ENCODE data around the gene SPATA20.

SPATA20 gene

DNA sequence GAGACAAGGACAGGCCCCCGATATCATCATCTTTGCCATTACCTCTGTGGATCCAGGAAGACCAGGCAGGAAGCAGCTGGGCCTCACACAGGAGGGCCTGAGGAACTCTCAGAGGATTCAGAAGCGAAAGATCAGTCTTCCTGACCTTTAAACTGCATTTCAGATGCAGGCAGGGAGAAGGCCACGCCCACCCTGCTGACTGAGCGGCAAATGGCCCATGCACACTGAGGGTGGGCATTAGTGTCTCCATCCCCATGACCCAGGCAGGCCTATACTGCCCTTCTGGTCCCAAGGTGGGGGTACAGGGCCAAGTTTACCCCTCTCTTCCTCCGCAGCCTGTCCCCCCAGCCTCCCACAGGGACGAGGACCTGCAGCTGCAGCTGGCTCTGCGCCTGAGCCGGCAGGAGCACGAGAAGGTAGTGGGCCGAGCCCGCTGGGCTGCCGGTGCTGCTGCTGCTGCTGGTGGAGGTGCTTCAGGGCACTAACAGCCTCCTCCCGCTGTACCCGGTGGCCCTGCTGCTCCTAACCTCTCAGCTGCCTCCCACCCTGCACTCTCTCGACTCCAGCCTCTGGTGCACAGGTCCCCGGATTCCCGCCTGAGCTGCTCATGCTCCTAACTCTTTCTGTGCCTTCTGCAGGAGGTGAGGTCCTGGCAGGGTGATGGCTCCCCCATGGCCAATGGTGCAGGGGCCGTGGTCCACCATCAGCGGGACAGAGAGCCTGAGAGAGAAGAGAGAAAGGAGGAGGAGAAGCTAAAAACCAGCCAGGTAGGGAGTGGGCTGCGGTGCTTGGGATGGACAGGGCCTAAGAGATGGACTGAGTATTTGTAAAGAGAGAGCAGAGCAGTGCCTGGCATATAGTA, 8.2 kb upstream of the SPATA20 start:
- FAIRE-seq, result peak; percentile 5
- DNase-seq (ENCODE audit: low spot score), result no peak

- DNase-seq (ENCODE audit: low spot score), result no peak
Measured at GRCh38 chr17:50539762-50540559, 7.0 kb upstream of the SPATA20 start.

DNA sequence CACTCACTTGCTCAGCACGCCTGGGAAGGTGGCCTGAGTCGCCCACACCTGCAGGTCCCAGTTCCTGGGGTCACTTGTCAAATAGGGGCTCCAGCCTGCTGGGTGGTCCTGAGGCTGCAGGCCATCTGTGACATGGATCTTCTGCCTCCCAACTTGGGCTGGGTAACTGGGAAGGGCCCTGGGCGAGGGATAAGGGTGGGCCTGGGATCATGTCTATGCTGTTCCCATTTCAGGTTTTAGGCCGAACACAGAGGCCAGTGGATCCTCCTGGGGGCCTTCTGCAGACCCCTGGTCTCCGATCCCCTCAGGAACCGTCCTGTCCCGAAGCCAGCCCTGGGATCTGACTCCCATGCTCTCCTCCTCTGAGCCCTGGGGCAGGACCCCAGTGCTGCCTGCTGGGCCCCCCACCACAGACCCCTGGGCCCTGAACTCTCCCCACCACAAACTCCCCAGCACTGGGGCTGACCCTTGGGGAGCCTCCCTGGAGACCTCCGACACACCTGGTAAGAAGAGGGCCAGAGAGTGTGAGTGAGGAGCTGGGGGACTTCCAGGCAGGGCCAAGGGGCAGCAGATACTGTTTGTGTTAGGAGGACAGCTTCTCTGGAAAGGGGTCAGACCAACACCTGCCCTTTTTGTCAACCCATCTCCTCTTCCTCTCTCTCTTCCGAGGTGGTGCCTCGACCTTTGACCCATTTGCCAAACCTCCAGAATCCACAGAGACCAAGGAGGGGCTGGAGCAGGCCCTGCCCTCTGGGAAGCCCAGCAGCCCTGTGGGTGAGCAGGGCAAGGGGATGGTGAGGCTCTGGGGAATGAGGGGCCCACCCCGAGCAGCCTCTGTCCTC, 6.2 kb upstream of the SPATA20 start:
- no peak for DNase-seq (ENCODE audit: low spot score)
- no peak for FAIRE-seq

More at GRCh38 chr17:50539762-50540559, 7.0 kb upstream of the SPATA20 start:
- FAIRE-seq, result no peak

DNA sequence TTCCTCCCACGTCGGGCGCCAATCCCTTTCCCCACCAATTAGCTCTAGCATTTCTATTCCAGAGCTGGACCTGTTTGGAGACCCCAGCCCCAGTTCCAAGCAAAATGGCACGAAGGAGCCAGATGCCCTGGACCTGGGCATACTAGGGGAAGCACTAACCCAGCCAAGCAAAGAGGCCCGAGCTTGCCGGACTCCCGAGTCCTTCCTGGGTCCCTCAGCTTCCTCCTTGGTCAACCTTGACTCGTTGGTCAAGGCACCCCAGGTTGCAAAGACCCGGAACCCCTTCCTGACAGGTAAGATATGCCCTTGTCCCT, 5.6 kb upstream of the SPATA20 start:
- no peak for FAIRE-seq
- no peak for DNase-seq (ENCODE audit: low spot score)

DNA sequence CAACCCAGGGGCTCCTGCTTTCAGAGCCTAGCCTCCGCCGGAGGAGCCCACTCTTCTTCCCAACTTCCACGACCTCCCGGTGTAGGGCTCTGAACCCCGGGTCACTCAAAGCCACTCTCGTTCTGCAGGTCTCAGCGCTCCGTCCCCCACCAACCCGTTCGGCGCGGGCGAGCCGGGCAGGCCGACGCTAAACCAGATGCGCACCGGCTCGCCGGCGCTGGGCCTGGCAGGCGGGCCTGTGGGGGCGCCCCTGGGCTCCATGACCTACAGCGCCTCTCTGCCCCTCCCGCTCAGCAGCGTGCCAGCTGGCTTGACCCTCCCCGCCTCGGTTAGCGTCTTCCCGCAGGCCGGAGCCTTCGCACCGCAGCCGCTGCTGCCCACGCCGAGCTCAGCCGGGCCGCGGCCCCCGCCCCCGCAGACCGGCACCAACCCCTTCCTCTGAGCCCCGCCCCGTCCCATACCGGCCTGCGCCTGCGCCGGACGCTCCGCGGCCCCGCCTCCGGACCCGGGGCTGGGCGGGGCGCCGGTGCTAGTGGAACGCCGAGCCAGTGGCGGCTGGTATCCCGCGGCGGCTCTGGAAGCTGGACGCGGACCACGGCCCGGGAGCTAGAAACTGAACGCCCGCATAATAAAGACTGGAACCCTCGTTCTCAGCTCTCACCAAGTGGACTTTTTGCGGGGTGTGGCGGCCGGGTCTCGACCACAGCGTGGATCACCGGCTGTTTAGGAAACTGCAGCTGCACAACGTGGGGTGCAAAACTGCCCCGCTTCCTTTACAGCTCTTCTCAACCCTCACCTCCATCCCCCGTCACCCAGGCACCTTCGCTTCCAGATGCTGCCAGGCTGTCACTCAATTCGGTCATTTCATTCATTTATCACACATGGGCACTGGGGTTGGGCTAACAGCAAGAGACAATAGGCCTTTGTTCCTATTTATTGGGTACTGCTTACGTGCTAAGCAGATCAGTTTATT, 5.0 kb upstream of the SPATA20 start:
- DNase-seq (ENCODE audit: low spot score) (peak; percentile 97), FAIRE-seq (peak; percentile 96)

DNA sequence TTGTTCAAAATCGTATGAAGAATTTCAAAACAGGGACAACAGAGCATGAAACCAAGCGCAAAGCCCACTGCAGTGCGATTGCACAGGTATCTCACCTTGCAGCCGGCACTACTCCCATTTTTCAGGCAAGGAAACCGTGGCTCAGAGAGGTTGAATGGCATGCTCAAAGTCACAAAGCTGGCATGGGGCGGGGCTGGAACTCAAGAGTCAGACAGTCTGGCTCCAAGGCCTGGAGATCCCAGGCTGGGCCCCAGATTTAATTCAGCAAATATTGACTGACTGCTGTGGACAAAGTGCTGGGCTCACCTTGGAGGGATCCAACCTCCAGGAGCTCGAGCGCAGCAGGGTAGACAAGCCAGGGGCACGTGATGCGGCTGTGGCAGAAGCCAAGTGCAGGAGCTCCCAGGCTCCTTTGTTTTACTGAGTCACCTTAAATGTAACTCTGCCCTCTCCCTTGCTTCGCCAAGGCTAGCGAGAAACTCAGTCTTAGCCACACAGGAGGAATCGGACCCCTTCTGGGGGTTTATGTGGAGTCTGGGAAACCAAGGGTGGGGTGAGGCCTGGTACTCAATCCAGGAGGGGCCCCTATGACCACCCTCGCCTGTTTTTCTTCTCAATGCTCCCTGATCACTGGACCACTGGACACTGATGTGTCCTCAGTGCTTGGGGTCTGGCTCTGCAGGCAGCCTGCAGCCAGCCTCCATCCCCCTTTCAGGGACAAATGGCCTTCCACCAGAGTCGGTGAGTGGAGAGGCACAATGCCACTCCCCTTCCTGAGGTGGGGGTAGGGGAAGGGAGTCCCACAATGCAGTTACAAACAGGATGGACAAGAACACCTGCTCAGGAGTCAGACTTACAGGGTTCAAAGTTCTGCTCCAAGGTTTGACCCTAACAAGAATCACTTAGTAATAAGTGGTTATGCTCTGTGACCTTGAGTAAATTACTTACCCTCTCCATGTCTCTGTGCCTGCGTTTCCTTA, 3.9 kb upstream of the SPATA20 start:
- DNase-seq (ENCODE audit: low spot score) (peak; percentile 60), FAIRE-seq (no peak)

- no peak for FAIRE-seq
- DNase-seq (ENCODE audit: low spot score), result no peak
Measured at GRCh38 chr17:50544516-50544915, 2.5 kb upstream of the SPATA20 start.

DNA sequence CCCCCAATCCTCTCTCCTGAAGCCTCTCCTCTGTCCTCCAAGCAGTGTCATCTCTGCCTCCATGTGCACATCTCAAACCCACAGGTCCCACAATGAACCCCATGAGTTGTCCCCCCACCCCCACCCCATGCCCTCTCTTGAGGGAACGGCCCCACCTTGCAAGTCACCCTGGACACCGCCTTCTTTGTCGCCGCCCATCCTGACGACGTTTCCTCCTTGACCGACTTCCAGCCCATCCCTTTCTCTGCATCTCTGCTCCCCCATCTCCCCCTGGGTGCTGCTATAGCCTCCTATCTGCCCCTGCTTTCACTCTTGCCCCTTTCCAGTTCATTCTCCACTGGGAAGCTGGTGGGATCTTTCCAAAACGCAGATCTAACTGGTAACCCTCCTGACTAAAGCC, 1.7 kb upstream of the SPATA20 start:
- no peak for DNase-seq (ENCODE audit: low spot score)
- FAIRE-seq, result no peak

- FAIRE-seq, result no peak
- DNase-seq (ENCODE audit: low spot score), result no peak
Measured at GRCh38 chr17:50546701-50547034, 306 bp upstream of the SPATA20 start.

DNA sequence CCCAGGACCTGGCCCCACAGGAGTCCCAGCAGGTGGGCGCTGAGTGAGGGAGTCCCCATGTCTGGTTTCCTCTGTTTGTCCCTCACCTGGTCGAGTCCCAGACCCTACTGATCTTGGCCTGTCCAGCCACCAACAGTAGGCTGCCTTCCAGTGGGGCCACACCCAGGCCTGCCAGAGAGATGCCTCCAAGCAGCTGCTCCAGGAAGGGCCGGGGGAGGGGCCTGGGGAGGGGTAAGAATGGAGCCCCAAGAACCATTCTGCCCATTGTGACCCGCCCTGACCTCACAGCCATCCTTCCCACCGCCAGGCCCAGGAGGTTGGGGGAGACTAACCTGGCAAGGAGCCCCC, 736 bp downstream of the SPATA20 start:
- FAIRE-seq (no peak), DNase-seq (ENCODE audit: low spot score) (no peak)

- no peak for FAIRE-seq
- DNase-seq (ENCODE audit: low spot score), result no peak
Measured at GRCh38 chr17:50548831-50549230, 1.9 kb downstream of the SPATA20 start.

GRCh38 chr17:50549256-50549941, 2.4 kb downstream of the SPATA20 start:
- DNase-seq (ENCODE audit: low spot score), result no peak
- FAIRE-seq, result no peak

GRCh38 chr17:50549969-50550368, 3.0 kb downstream of the SPATA20 start:
- no peak for DNase-seq (ENCODE audit: low spot score)
- FAIRE-seq, result no peak

- peak; percentile 30 for FAIRE-seq
- peak; percentile 65 for DNase-seq (ENCODE audit: low spot score)
Measured at GRCh38 chr17:50550661-50551432, 3.9 kb downstream of the SPATA20 start.

DNA sequence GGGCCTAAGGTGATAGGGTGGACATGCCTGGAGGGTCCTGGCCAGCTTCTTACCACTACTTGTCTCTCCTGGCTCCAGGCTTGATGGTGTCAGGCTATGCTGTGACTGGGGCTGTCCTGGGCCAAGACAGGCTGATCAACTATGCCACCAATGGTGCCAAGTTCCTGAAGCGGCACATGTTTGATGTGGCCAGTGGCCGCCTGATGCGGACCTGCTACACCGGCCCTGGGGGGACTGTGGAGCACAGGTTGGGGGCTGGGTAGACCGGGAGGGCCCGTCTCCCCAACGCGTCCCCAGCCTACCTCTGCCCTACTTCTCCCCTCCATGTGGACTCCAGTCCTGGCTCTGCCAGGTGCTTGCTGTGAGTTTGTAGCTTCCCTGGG, 4.5 kb downstream of the SPATA20 start:
- DNase-seq (ENCODE audit: low spot score) (no peak), FAIRE-seq (no peak)

DNA sequence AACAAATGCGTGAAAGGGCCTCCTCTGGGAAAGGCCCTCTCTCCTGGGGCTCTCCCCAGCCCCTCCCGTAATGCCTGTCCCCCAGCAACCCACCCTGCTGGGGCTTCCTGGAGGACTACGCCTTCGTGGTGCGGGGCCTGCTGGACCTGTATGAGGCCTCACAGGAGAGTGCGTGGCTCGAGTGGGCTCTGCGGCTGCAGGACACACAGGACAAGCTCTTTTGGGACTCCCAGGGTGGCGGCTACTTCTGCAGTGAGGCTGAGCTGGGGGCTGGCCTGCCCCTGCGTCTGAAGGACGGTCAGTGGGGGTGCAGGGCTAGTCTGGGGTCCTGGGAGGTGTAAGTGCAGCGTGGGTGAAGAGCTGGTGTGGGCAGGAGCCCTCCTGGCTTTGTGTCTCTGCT, 4.9 kb downstream of the SPATA20 start:
- FAIRE-seq (no peak), DNase-seq (ENCODE audit: low spot score) (no peak)

DNA sequence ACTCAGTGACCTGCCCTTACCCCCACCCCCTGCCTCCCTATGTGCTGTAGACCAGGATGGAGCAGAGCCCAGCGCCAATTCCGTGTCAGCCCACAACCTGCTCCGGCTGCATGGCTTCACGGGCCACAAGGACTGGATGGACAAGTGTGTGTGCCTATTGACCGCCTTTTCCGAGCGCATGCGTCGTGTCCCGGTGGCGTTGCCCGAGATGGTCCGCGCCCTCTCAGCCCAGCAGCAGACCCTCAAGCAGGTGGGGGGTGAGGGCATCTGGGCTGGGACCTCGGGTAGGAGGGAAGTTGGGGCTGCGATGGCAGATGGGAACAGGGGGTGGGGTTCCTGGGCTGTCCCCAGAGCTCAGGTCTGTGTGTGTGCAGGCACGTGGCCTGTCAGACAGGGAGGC, 7.2 kb downstream of the SPATA20 start:
- DNase-seq (ENCODE audit: low spot score) (no peak), FAIRE-seq (no peak)

GRCh38 chr17:50556803-50557202, 9.8 kb downstream of the SPATA20 start:
- no peak for DNase-seq (ENCODE audit: low spot score)
- FAIRE-seq, result no peak
